NCI-H2196 treated with DMSO at 0.1 percent for 48 hours (cell line): ENCODE data around the gene FADS6.

Experiments used
- DNase-seq: peaks from one replicate; lab custom pipeline; 2025; ENCODE audit not compliant: unreplicated experiment; lab: John Stamatoyannopoulos, UW

FADS6 gene

DNA sequence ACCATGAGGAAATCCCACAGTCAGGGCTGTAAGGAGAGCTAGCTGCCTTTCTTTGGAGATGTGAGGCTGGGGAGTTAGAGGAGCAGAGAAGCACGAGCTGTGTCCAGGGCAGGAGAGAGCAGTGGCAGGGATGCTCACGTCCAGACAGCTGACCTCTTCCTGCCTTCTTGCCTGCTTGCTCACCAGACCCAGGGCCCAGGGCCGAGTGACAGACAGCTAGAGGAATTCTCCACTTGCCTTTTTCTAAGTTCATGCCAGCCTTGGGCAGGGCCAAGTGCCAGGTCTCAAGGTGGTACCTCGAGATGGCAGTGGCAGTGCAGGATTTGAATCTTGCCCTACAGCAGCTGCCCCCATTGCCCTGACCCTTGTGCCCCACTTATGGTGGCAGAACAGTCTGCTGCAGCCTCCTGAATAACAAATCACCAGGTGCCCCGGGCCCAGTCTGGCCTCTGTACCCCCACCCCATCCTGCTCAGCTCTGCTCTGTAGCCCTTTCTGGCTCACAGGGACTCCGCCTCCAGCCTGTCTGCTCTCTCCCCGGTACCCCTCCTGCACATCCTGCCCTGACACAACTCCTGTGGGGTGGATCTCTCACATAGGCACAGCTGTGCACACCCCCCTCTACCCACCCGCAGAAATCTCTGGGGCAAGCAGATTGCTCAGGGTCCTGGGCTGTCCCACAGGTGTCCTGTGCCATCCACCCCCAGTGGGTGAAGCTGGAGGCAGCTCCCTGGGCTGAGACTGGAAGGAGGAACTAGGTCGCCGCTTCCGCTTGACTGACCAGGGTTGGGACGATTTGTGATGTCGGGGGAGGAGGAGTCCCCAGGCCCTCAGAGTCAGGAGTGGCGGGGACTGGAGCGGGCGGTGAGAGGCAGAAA is 59.7 kb downstream of the FADS6 start:
- no peak for DNase-seq

DNA sequence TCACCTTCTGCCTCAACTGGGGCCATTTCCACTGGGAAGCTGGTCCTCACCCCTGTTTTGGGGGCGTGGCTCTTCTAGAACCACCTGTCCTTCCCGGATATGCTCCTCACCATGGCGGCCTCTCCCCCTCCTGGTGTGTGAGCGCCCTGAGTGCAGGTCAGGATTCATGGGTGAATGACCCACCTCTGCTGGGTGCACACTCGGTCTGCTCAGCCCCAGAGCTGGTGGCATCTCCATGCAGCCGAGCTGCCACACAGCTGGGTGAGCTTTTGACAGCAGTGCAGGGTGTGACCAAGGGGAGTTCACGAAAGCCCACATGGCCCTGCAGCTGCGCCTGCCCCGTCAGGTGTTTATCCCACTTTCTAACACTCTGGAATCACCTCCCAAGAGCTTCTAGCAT is 61.0 kb downstream of the FADS6 start:
- no peak for DNase-seq

DNA sequence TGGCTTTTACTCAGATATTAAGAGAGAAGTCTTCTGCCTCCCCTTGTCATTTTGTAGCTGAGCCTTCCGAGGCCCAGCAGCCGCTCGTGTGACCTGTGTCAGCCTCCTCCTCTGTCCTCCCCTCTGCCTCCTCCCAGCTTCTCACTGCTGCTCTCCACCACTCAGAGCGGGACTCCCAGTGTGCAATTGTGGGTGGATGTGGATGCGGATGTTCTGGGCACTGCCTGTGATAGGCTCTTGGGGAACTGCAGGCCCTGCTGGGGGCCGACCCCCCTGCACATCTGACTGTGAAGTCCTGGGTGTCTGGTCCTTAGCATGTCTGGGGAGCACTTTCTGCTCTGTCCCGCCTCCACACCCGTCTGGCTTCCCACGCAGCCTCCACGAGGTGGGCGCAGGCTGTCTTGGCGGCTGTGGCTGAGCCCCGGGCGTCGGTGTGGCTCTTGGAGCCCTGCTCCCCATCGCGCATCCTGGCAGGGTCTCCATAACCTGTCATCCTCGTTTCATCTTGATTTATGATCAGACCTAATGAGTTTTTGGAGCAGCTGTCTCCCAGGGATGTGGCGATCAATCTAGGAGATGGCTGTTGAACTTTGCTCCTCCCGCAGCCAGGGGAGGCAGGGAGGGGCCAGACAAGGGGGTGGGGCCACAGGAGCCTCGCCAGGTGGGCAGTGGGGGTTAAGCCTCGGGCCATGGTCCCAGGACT is 61.8 kb downstream of the FADS6 start:
- DNase-seq = no peak

DNA sequence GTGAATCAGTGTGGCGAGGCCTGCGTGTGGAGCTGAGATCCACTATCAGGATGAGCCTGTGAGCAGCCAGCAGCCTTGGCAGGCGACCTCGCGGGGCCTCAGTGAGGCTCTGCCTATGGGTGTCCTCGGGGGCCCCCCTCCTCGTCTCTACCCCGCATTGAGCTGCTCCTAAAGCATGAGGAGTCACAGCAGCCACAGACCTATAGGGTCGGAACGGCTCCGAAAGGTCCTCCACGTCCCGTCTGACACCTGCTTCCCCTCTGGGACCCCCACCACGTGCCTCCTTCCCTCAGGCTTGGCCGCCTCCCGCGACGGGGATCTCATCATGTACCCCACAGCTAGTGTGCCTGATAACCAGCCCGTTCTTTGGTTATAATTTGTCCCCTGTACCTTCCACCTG is 62.6 kb downstream of the FADS6 start:
- DNase-seq = no peak

DNA sequence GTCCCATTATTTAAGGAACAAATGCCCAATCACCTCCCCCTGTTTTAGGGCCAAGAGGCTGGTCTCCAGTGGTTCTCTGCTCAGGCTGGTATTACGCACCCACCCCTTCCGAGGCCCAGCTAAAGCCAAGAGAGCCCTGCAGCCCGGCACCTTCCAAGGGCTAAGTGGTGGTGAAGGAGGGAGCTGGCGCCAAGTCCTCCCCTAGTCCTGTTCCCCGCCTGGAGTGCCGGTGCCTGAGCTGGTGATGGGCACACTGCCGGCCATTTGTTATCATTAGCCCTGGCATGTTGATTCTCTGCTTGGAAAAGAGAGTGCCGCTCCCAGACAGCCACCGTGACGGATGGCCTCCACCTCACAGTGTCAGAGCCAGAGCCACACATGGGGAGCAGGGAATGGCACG is 65.6 kb downstream of the FADS6 start:
- no peak for DNase-seq
